HG03159 (cell line): ENCODE results near the gene ACTN4.

Source experiments
- ATAC-seq: cut with Tn5 transposase; IDR thresholded peaks from one replicate; pipeline ENCODE4 v1.9.1; 2021; ENCODE audit warnings: mild to moderate bottlenecking, moderate library complexity; ENCODE audit not compliant: unreplicated experiment

The ACTN4 gene

GRCh38 chr19:38708413-38709024 lies 61.1 kb downstream of the ACTN4 start:
- ATAC-seq: no peak

- ATAC-seq: no peak
Measured at GRCh38 chr19:38709119-38709518, 61.7 kb downstream of the ACTN4 start.

GRCh38 chr19:38709671-38710415 lies 62.4 kb downstream of the ACTN4 start:
- no peak for ATAC-seq

GRCh38 chr19:38710416-38710702 lies 62.9 kb downstream of the ACTN4 start:
- no peak for ATAC-seq

- no peak for ATAC-seq
Measured at GRCh38 chr19:38710928-38711725, 63.7 kb downstream of the ACTN4 start.

GRCh38 chr19:38711726-38712153 lies 64.3 kb downstream of the ACTN4 start:
- no peak for ATAC-seq

- no peak for ATAC-seq
Measured at GRCh38 chr19:38712161-38712748, 64.8 kb downstream of the ACTN4 start.

GRCh38 chr19:38713227-38713649 lies 65.8 kb downstream of the ACTN4 start:
- no peak for ATAC-seq

- no peak for ATAC-seq
Measured at GRCh38 chr19:38713865-38714264, 66.4 kb downstream of the ACTN4 start.

- no peak for ATAC-seq
Measured at GRCh38 chr19:38714354-38714778, 66.9 kb downstream of the ACTN4 start.

- ATAC-seq: no peak
Measured at GRCh38 chr19:38715555-38715954, 68.1 kb downstream of the ACTN4 start.

GRCh38 chr19:38717051-38717450 lies 69.6 kb downstream of the ACTN4 start:
- ATAC-seq: no peak

GRCh38 chr19:38717855-38718254 lies 70.4 kb downstream of the ACTN4 start:
- ATAC-seq: no peak

- ATAC-seq: no peak
Measured at GRCh38 chr19:38718747-38719543, 71.5 kb downstream of the ACTN4 start.

- ATAC-seq: no peak
Measured at GRCh38 chr19:38719761-38720558, 72.5 kb downstream of the ACTN4 start.

- no peak for ATAC-seq
Measured at GRCh38 chr19:38720559-38721236, 73.2 kb downstream of the ACTN4 start.

GRCh38 chr19:38721496-38721895 lies 74.0 kb downstream of the ACTN4 start:
- ATAC-seq: no peak

GRCh38 chr19:38721979-38722773 lies 74.7 kb downstream of the ACTN4 start:
- ATAC-seq: no peak
